Heart left ventricle (tissue), 13 donors: ENCODE results near the gene AVL9.

Experiments used
- POLR2A ChIP-seq, 2 donors: fragments of 450-650 bp; IDR thresholded peaks; one replicate each; pipeline ENCODE4 v1.6.1; 2017; ENCODE audit warnings: antibody characterized with exemption in 2 of 2, mild to moderate bottlenecking in 2 of 2, moderate library complexity in 2 of 2
- TF ChIP-seq, protein P1 (sequence below), 12 donors: fragments of 200-600 bp; sonication (generic) in 4 of 12; IDR thresholded peaks; one replicate each; pipeline versions ENCODE4 v1.5.0 to v1.8.0; 2018 to 2022; ENCODE audit warnings: antibody characterized with exemption in 12 of 12, mild to moderate bottlenecking in 5 of 12
- donor health status: ischemic (EF 13 %, LVEDD 7.1; RV severe dilation, severe dysfunction).
- donor health status: DM: no; HTN: yes; CAD: no.
- donor health status: DM: no; HTN: no; CAD: no.
- donor health status: ischemic (EF 25% LVEDD 6.9; RV normal size, moderate dysfunction).
- donor health status: ischemic (EF 25% LVEDD 5.7; RV mildly dilated, moderate dysfunction).
- donor health status: ischemic (EF 35%, LVEDD 5.7; RV mildly dilated, moderate dysfunction).
- donor health status: nonischemic (EF 11% LVEDD 7.7; RV severe dilation, severe dysfunction).
- donor health status: DM: yes; HTN: yes; CAD: no.
- donor health status: PGD.
- donor health status: ischemic (EF 29% LVEDD 5.4; RV normal size, mild dysfunction).
- donor health status: nonischemic (EF 23%, LVEDD 6.1; RV moderate dilation, normal function).

DNA sequence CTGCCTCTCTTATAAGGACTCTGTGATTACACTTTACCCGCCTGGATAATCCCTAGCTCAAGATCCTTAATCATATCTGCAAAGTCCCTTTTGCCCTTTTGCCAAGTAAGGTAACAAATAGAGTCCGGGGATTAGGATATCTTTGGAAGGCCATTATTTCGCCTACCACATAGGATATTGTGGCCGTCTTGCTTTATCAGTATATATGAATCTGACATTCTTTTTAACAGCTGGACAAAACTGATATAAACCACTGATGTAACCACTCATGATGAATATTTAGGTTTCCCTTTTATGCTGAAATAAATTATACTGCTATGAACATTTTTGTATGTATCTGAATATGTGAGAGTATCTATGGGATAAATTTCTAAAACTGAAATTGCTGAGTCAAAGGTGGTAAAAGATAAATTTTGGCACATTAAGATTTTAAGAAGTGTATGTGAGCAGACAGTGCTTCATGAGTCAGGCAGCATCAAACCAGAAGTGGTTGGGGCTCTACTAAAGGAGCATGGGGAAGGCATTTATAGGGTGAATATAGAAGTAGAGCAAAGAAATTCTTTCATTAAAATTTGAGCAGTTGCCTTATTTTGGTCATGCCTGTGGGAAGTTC, 44.7 kb downstream of the AVL9 start:
- TF ChIP-seq, protein P1, sequence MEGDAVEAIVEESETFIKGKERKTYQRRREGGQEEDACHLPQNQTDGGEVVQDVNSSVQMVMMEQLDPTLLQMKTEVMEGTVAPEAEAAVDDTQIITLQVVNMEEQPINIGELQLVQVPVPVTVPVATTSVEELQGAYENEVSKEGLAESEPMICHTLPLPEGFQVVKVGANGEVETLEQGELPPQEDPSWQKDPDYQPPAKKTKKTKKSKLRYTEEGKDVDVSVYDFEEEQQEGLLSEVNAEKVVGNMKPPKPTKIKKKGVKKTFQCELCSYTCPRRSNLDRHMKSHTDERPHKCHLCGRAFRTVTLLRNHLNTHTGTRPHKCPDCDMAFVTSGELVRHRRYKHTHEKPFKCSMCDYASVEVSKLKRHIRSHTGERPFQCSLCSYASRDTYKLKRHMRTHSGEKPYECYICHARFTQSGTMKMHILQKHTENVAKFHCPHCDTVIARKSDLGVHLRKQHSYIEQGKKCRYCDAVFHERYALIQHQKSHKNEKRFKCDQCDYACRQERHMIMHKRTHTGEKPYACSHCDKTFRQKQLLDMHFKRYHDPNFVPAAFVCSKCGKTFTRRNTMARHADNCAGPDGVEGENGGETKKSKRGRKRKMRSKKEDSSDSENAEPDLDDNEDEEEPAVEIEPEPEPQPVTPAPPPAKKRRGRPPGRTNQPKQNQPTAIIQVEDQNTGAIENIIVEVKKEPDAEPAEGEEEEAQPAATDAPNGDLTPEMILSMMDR (IDR thresholded peaks at IDR 0.05) = no peak
- no peak for TF ChIP-seq POLR2A (IDR thresholded peaks at IDR 0.05)
